ENCODE results near the gene GTF2H2C. TPM values are rescaled to one million over a fixed set of nuclear protein-coding genes. Genes with fewer than 3 reads are reported as not detected.
"Not testable (repeated sequence)": the region's sequence is repeated elsewhere in the genome, so short reads cannot be mapped to it uniquely, and the experiment has no call there.

GTF2H2C gene
- total and polyA plus RNA-seq, 7 experiments from 2014 or later = 17.3 to 52.2 (median 30.8) TPM

DNA sequence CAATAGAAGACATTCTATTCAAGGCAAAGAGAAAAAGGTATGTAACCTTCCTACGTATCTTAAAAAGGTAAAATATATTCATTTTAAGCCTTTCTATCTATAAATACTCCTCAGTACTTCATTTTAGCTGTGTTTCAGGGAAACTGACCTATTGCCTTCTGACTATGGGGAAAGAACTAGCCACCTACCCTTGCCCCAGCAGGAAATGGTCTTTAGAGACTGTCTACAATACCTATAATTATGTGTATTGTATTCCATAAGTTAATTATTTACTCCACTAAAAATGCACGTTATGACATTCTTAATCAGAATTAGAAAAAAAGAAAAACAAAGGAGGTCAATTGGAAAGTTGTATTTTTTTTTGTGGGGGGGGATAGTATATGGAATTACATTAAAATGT lies 6.2 kb downstream of the GTF2H2C start:
- H3K27ac Mint-ChIP-seq; H3K4me1 Mint-ChIP-seq; H3K27me3 ChIP-seq (ENCODE audit: control insufficient read depth in 2 of 2, insufficient read depth in 2 of 2, low read length in 2 of 2); H3K4me1 ChIP-seq (ENCODE audit: control insufficient read depth in 2 of 2, insufficient read depth in 2 of 2, low read length in 2 of 2); ATAC-seq; H3K9me3 ChIP-seq (ENCODE audit: control insufficient read depth in 2 of 3, low read length in 3 of 3); DNase-seq; H3K27ac ChIP-seq (ENCODE audit: low read depth, low read length); H3K4me3 Mint-ChIP-seq; H3K27me3 Mint-ChIP-seq; POLR2A ChIA-PET; H3K4me3 ChIP-seq (ENCODE audit: low read length); H3K36me3 ChIP-seq (ENCODE audit: control insufficient read depth in 2 of 3, insufficient read depth in 3 of 3, low read length in 3 of 3); H3K9me3 Mint-ChIP-seq; CTCF ChIA-PET; H3K36me3 Mint-ChIP-seq; intact Hi-C loops (cut with micrococcal nuclease): not testable (repeated sequence)

DNA sequence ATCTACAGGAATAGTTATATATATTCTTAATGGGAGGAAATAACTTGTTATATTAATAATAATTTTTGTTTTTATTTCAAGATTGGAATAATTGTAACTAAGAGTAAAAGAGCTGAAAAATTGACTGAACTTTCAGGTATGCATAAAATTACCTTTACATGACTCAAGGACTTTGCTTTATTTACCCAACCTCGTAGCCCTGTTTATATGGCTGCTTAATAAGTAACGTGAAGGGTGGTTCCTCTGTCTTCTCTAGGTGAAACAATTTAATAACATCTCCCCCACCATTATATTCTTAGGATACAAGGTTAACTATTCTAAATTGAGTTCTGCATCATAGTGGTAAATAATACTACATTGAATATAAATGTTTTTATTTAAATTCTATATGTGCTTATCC lies 8.1 kb downstream of the GTF2H2C start:
- DNase-seq; ATAC-seq; H3K27me3 ChIP-seq (ENCODE audit: control insufficient read depth in 2 of 2, insufficient read depth in 2 of 2, low read length in 2 of 2); CTCF ChIA-PET; H3K9me3 ChIP-seq (ENCODE audit: control insufficient read depth in 2 of 3, low read length in 3 of 3); intact Hi-C loops (cut with micrococcal nuclease); POLR2A ChIA-PET; H3K27me3 Mint-ChIP-seq; H3K4me1 ChIP-seq (ENCODE audit: control insufficient read depth in 2 of 2, insufficient read depth in 2 of 2, low read length in 2 of 2); H3K27ac ChIP-seq (ENCODE audit: low read depth, low read length); H3K9me3 Mint-ChIP-seq; H3K36me3 ChIP-seq (ENCODE audit: control insufficient read depth in 2 of 3, insufficient read depth in 3 of 3, low read length in 3 of 3); H3K4me1 Mint-ChIP-seq; H3K36me3 Mint-ChIP-seq; H3K27ac Mint-ChIP-seq; H3K4me3 Mint-ChIP-seq; H3K4me3 ChIP-seq (ENCODE audit: low read length): not testable (repeated sequence)

DNA sequence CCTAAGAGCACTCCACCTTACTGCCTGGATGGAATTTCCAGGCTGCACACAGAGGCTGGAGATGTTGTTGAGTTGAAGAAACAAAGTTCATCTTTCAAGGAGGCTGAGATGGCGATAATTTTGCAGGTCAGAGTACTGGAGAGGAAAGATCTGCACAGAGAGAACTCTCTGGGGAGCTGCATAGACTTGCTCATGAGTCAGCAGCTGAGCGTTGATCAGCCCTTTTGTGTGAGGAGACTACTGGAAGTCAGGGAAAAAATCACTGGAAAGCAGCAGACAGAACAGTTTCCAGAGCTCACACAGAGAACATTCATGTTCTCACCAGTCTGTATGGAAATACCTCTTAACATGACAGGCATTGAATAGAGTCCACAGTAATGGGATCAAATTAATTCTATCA lies 23.4 kb downstream of the GTF2H2C start:
- ATAC-seq; POLR2A ChIA-PET; H3K36me3 Mint-ChIP-seq; H3K27ac Mint-ChIP-seq; H3K4me1 Mint-ChIP-seq; H3K27me3 Mint-ChIP-seq; H3K4me3 ChIP-seq (ENCODE audit: low read length); H3K9me3 Mint-ChIP-seq; DNase-seq; intact Hi-C loops (cut with micrococcal nuclease); H3K27me3 ChIP-seq (ENCODE audit: control insufficient read depth in 2 of 2, insufficient read depth in 2 of 2, low read length in 2 of 2); H3K27ac ChIP-seq (ENCODE audit: low read depth, low read length); H3K36me3 ChIP-seq (ENCODE audit: control insufficient read depth in 2 of 3, insufficient read depth in 3 of 3, low read length in 3 of 3); H3K9me3 ChIP-seq (ENCODE audit: control insufficient read depth in 2 of 3, low read length in 3 of 3); CTCF ChIA-PET; H3K4me3 Mint-ChIP-seq; H3K4me1 ChIP-seq (ENCODE audit: control insufficient read depth in 2 of 2, insufficient read depth in 2 of 2, low read length in 2 of 2): not testable (repeated sequence)

DNA sequence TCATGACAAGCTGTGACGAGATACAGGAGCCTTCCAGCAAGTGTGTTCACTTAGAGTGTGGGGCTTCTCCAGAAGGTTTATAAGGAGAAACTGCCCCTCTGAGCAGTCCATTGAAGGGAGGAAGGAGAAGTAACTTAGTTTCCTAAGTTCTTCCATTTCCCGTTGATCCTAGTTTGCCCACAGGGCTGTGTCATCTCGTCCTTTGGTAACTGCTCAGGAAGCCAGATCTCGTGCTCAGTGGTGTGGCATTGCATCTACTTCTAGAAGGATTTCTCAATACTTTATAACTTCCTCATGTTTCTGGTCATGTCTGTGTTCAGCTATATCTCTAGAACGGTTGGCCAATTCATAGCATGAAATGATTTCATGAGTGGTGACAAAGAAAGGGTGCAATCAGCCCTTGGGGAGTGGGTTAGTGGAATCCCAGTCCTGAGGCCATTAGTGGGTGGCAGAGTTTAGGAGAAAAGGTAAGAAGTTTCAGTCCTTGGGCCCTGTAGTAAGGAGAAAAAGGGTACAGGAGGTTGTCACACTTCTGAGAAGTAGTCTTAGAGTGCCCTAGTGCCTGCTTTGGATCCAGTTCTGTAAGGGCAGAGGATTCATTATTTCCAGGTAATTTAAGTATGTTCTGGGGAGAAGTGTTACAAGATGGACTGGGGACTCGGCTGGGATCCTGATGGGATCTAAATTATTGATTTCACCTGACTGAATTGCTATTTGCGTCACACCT lies 36.3 kb downstream of the GTF2H2C start:
- H3K36me3 ChIP-seq (ENCODE audit: control insufficient read depth in 2 of 3, insufficient read depth in 3 of 3, low read length in 3 of 3); H3K27ac Mint-ChIP-seq; H3K4me1 ChIP-seq (ENCODE audit: control insufficient read depth in 2 of 2, insufficient read depth in 2 of 2, low read length in 2 of 2); H3K4me1 Mint-ChIP-seq; H3K4me3 Mint-ChIP-seq; H3K36me3 Mint-ChIP-seq; CTCF ChIA-PET; intact Hi-C loops (cut with micrococcal nuclease); H3K9me3 Mint-ChIP-seq; H3K27me3 Mint-ChIP-seq; DNase-seq; H3K27ac ChIP-seq (ENCODE audit: low read depth, low read length); POLR2A ChIA-PET; H3K4me3 ChIP-seq (ENCODE audit: low read length); H3K27me3 ChIP-seq (ENCODE audit: control insufficient read depth in 2 of 2, insufficient read depth in 2 of 2, low read length in 2 of 2); H3K9me3 ChIP-seq (ENCODE audit: control insufficient read depth in 2 of 3, low read length in 3 of 3): not testable (repeated sequence)
- ATAC-seq = peak; percentile 90

DNA sequence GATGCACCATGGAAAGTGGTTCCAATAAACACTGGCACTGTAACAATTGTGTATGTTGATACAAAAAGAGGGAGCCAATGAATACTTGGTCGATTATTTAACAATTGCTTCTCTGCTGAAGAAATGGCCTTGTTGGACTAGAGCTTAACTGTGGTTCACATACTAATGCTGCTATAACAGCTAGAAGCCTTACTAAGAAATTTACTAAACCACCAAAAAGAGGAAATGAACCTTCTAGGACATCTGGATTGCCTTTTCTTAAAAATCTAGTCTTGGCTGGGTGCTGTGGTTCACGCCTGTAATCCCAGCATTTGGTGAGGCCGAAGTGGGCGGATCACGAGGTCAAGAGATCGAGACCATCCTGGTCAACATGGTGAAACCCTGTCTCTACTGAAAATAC lies 42.0 kb downstream of the GTF2H2C start:
- peak; percentile 53 for ATAC-seq
- H3K27ac ChIP-seq (ENCODE audit: low read depth, low read length); CTCF ChIA-PET; H3K4me1 Mint-ChIP-seq; H3K36me3 Mint-ChIP-seq; H3K27me3 Mint-ChIP-seq; POLR2A ChIA-PET; H3K4me3 ChIP-seq (ENCODE audit: low read length); DNase-seq; H3K4me1 ChIP-seq (ENCODE audit: control insufficient read depth in 2 of 2, insufficient read depth in 2 of 2, low read length in 2 of 2); H3K27me3 ChIP-seq (ENCODE audit: control insufficient read depth in 2 of 2, insufficient read depth in 2 of 2, low read length in 2 of 2); H3K27ac Mint-ChIP-seq; H3K9me3 Mint-ChIP-seq; H3K36me3 ChIP-seq (ENCODE audit: control insufficient read depth in 2 of 3, insufficient read depth in 3 of 3, low read length in 3 of 3); intact Hi-C loops (cut with micrococcal nuclease); H3K4me3 Mint-ChIP-seq; H3K9me3 ChIP-seq (ENCODE audit: control insufficient read depth in 2 of 3, low read length in 3 of 3): not testable (repeated sequence)

DNA sequence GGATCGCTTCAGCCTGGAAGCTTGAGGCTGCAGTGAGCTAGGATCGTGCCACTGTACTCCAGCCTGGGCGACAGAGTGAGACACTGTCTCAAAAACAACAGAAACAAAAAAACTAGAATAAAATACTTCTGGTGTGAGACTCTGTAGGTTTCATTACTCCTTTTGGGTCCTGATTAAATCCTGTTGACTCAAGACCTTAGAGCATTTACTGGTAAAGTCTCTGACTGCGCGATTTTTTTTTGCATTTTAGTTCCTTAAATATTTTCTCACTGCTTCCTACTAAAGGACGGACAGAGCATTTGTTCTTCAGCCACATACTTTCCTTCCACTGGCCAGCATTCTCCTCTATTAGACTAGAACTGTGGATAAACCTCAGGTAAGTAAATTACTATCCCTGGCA lies 46.8 kb downstream of the GTF2H2C start:
- H3K4me3 ChIP-seq (ENCODE audit: low read length); intact Hi-C loops (cut with micrococcal nuclease); POLR2A ChIA-PET; H3K27me3 Mint-ChIP-seq; H3K27ac ChIP-seq (ENCODE audit: low read depth, low read length); H3K36me3 Mint-ChIP-seq; H3K4me1 ChIP-seq (ENCODE audit: control insufficient read depth in 2 of 2, insufficient read depth in 2 of 2, low read length in 2 of 2); H3K4me3 Mint-ChIP-seq; H3K27ac Mint-ChIP-seq; CTCF ChIA-PET; H3K4me1 Mint-ChIP-seq; H3K27me3 ChIP-seq (ENCODE audit: control insufficient read depth in 2 of 2, insufficient read depth in 2 of 2, low read length in 2 of 2); H3K36me3 ChIP-seq (ENCODE audit: control insufficient read depth in 2 of 3, insufficient read depth in 3 of 3, low read length in 3 of 3); DNase-seq; H3K9me3 Mint-ChIP-seq; H3K9me3 ChIP-seq (ENCODE audit: control insufficient read depth in 2 of 3, low read length in 3 of 3): not testable (repeated sequence)
- ATAC-seq = peak; percentile 74

DNA sequence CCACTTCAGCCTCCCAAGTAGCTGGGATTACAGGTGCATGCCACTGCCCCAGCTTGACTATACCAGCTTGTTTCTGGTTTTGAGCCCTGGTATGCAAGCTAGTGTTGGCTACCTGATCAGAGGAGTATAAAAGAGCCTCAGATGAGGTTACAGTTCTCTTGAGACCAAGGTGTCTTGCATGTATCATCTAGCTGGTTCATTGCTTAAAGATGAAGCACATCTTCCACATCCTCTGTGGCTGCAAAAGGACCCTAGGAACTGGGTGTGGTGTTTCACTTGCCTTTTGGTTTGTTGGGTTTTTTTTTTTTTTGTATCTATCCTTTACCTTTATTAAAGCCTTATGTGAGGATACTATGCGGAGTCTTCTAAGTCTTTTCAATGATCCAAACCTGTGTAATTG lies 47.8 kb downstream of the GTF2H2C start:
- H3K4me3 Mint-ChIP-seq, ATAC-seq, H3K27me3 Mint-ChIP-seq: not testable (repeated sequence)

More for the DNA sequence above, 47.8 kb downstream of the GTF2H2C start:
- H3K27ac Mint-ChIP-seq; CTCF ChIA-PET; POLR2A ChIA-PET; H3K4me1 Mint-ChIP-seq; intact Hi-C loops (cut with micrococcal nuclease); H3K4me1 ChIP-seq (ENCODE audit: control insufficient read depth in 2 of 2, insufficient read depth in 2 of 2, low read length in 2 of 2); H3K36me3 ChIP-seq (ENCODE audit: control insufficient read depth in 2 of 3, insufficient read depth in 3 of 3, low read length in 3 of 3); H3K9me3 Mint-ChIP-seq; H3K36me3 Mint-ChIP-seq; DNase-seq; H3K4me3 ChIP-seq (ENCODE audit: low read length); H3K27ac ChIP-seq (ENCODE audit: low read depth, low read length); H3K9me3 ChIP-seq (ENCODE audit: control insufficient read depth in 2 of 3, low read length in 3 of 3); H3K27me3 ChIP-seq (ENCODE audit: control insufficient read depth in 2 of 2, insufficient read depth in 2 of 2, low read length in 2 of 2): not testable (repeated sequence)

All from naive thymus-derived CD4-positive, alpha-beta T cell (primary cell).